ENCODE data around the gene KPRP.

KPRP gene

DNA sequence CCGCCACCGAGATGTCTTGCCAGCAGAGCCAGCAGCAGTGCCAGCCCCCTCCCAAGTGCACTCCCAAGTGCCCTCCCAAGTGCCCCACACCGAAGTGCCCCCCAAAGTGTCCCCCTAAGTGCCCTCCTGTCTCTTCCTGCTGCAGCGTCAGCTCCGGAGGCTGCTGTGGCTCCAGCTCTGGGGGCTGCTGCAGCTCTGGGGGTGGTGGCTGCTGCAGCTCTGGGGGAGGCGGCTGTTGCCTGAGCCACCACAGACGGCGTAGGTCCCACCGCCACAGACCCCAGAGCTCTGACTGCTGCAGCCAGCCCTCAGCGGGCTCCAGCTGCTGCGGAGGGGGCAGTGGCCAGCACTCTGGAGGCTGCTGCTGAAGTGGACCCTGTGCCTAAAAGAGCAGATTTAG is 18.5 kb downstream of the KPRP start:
- no peak for DNase-seq (ENCODE audit: low read depth)

- no peak for DNase-seq (ENCODE audit: low read depth)
These were observed 19.8 kb downstream of the KPRP start for GRCh38 chr1:152777510-152778137.

DNA sequence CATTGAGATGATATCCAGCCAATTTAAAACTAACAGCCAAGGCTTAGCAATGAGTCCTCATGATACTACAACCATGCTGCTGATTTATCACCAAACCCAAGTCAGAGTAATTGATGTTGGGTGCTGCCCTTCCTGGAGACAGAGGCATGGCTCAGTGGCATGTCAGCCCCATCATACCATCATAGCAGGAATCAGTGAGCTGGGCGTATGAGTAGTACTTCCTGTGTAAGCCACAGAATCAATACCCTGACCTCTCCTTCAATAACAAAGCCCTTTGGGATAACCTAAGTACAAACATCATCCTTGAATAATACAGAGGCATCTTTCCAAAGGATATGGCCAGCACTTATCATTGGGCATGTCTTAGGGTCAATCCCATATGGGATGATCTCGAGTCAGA is 25.3 kb downstream of the KPRP start:
- no peak for DNase-seq (ENCODE audit: low read depth)

- DNase-seq (ENCODE audit: low read depth) = no peak
These were observed 28.3 kb downstream of the KPRP start, which contains the start of gene LCE1E for GRCh38 chr1:152786077-152786476. TSS of gene LCE1E (plus strand) at chr1:152786257. CDS start at chr1:152787300, 1,043 bp downstream.

- DNase-seq (ENCODE audit: low read depth) = no peak
These were observed 37.9 kb downstream of the KPRP start for GRCh38 chr1:152795686-152796085.

GRCh38 chr1:152796421-152796820 is 38.6 kb downstream of the KPRP start, which contains the start of gene LCE1D:
TSS of gene LCE1D (plus strand) at chr1:152796721. CDS start at chr1:152797795, 1,074 bp downstream.
- DNase-seq (ENCODE audit: low read depth) = no peak

GRCh38 chr1:152801333-152801732 is 43.5 kb downstream of the KPRP start:
- no peak for DNase-seq (ENCODE audit: low read depth)

DNA sequence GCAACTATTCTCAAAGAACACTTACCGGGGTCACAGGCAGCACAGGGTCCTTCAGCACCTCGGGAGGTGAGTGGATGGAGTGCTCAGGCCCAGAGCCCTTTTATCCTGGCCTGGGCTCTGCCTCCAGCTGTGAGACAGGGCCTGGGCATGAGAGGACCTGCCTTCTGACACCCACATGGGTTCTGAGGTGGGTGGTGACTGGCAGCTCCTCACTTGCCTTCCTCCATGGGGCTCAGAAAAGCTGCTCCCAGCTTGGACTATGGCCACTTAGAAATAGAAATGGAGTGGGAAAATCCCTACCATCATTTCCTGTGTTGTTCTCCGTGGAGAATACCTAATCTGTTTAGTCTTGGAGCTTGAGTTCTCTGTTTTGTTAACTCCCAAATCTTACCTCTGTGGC is 48.8 kb downstream of the KPRP start, which contains the start of gene LCE1C:
LCE1C (minus strand) TSS at position 76 of the 400 bp plus-strand sequence. CDS start 1,173 bp downstream, outside the sequence.
- DNase-seq (ENCODE audit: low read depth) = no peak

GRCh38 chr1:152811050-152811449 is 53.2 kb downstream of the KPRP start:
- DNase-seq (ENCODE audit: low read depth) = no peak
